GM18909 (cell line): Measurements from ENCODE around the gene CALML4.
"Not testable (repeated sequence)": the region's sequence is repeated elsewhere in the genome, so short reads cannot be mapped to it uniquely, and the experiment has no call there.

Experiments used
- ATAC-seq: cut with Tn5 transposase; IDR thresholded peaks from one replicate; pipeline ENCODE4 v1.9.1; 2021; ENCODE audit warnings: mild to moderate bottlenecking; ENCODE audit not compliant: unreplicated experiment, poor library complexity

CALML4 gene

GRCh38 chr15:68209272-68209671, 4.1 kb upstream of the CALML4 start:
- no peak for ATAC-seq

- no peak for ATAC-seq
Observed at GRCh38 chr15:68208636-68209240, 3.6 kb upstream of the CALML4 start.

- ATAC-seq, result no peak
Observed at GRCh38 chr15:68208136-68208535, 3.0 kb upstream of the CALML4 start.

- ATAC-seq, result no peak
Observed at GRCh38 chr15:68207176-68207935, 2.2 kb upstream of the CALML4 start.

- no peak for ATAC-seq
Observed at GRCh38 chr15:68206711-68207151, 1.6 kb upstream of the CALML4 start.

DNA sequence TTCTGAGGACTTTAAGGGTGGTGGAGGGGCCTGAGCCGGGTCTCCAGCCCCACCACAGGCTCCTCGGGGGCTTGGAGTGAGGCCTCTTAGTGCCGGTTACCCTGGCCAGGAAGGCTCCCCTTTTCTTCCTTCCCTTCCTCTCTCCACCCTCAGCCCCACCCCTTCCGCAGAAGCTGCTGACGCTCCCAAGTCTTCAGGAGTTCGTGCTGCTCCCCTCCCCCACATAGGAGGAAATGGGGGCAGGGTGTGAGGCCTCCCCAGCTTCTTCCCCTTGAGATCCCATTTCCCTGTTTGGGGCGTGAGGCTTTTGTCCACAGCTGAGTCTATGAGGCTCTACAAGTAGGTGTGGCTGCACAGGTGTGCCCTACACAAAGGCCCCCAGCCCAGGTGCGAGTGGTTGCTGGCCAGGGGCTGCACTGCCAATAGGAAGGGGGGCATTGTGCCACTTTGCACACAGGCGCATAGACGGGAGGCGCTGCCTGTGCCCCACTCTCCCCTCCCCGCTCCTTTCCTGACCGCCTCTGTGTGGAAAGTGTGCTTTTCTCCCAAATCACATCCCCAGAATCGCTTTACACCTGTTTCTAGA, 915 bp upstream of the CALML4 start:
- no peak for ATAC-seq

GRCh38 chr15:68205558-68205944, 419 bp upstream of the CALML4 start:
- no peak for ATAC-seq

GRCh38 chr15:68204361-68204760, 771 bp downstream of the CALML4 start:
- no peak for ATAC-seq

- ATAC-seq, result no peak
Observed at GRCh38 chr15:68203956-68204355, 1.2 kb downstream of the CALML4 start.

DNA sequence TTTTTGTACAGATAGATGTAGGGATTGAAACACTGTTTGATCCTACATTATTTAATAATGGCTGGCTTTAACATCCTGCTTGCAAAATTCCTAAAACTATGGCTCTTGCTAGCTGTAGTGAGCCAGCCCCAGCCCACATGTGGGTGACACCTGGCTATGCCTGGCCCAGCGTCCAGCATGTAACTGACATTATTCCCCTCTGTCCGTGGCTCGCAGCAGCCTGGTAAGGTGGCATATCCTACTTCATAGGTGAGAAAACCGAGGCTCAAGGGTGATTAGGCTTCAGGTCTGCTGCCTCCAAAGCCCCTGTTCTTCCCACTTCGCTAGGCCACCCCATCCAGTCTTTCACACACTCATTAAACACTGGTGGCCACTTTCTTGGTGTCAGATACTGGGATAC, 1.6 kb downstream of the CALML4 start:
- ATAC-seq, result no peak

DNA sequence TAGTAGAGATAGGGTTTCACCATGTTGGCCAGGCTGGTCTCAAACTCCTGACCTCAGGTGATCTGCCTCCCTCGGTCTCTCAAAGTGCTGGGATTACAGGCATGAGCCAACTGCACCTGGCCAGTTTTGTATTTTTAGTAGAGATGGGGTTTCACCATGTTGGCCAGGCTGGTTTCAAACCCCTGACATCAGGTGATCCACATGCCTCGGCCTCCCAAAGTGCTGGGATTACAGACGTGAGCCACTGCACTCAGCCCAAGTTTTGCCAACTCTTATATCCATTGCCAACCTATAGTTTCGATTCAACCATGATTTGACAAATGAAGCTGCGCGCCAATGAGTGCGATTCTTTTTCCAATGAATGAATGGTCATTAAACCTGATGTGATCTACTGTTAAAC, 2.1 kb downstream of the CALML4 start:
- ATAC-seq, result not testable (repeated sequence)

DNA sequence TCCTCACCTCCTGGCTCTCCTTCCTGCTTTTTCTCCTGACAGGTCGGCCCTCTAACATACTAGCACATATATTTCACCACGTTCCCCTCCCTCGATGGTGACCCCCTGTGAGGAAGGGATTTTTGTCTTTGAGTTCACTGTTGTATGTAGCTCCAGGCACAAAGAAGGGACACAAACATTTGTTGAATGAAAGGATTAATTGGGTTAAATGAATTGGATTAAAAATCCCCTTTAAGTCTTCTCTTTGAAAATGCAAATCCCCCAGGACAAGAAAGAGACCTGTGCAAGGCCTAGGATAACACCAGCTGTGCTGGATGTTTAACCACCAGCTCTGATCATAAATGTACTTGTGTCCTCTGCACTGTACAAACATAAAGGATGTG, 3.3 kb downstream of the CALML4 start:
- ATAC-seq, result no peak

DNA sequence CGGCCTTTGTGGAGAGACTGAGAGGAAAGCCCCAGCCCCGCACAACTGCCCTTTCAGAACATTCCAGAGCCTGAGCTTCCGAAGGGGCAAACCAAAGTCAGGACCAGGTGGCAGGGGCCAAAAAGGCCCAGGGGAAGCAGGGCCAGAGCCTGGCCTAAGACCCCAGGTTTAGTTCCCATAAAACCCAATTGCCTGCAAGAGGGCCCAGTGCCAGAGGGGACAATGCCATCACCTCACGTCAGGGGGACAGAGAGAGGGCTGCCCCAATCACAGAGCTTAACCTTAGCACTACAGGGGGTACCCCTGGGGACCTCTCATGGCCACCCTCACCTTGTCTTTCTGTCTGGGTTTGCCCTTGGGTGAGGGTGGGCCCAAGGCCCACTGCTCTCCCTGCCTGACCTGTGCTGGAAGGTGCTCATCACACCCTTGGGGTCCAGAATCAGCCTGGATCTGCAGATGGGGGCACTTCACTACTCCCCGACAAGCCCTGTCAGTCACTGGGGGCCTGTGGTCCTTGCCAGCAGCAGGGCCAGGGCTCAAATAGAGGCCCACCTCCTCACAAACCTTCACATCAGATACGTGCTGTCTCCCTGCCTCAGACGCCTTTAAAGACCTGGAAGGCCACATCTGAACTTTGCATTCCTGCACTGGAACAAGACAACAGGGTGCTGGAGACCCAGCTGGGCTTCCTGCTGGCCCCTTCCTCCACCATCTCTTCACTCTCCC, 3.8 kb downstream of the CALML4 start:
- ATAC-seq, result no peak

DNA sequence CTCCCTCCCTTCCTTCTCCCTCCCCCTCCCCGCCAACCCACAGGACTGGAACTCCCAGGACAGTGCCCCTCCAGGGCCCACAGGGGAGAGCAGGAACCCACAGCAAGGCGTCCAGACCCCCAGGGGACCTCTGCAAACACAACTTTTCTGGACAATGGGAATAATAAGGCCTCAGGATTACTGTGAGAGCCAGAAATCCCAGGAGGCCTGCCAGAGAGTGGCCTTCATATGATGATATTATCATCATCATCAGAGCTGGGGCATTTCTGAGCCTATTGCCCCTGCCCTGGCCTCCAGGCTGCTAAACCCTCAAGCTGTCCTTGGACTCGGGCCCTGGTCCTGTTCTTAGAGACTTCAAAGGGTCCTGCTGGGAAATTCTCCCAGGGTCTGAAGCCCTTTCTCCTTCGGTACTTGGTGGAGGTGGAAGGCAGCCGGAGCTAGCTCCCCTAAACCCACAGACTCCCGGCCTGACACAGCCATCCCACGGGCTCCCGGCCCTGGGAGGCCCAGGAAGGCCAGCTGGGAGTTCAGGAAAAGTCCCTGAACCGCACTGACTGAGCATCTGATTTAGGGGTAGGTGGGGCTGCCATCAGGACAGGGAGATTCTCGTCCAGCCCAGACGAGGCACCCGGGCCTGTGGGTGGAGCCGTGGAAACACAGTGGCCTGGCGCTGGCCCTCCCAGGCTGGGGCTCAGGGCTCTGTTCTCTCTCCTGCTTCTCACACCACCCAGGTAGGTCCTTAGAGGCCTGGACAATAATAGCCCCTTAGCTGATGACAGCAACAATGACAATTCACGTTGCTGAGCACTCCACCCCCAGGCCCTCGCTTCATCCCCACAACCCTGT, 4.9 kb downstream of the CALML4 start:
- ATAC-seq, result no peak

DNA sequence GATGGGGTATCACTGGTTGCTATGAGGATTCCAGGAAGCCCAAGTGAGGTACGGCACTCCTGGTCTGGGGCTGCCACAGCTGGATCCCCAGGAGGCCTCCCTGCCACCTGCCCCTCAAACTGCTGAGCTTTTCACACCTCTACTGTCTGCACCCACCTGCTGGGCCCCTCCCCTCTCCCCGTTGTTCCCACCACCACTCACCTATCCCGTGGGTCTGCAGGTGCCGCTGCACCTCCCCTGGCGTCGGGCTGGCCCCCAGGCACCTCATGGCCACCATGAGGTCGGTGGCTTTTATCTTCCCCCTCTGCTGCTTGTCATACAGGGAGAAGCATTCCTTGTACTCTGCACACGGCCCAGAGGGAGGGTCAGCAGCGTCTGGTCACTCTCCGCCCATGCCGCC, 5.8 kb downstream of the CALML4 start:
- no peak for ATAC-seq

GRCh38 chr15:68197661-68198437, 7.3 kb downstream of the CALML4 start:
- ATAC-seq, result no peak

GRCh38 chr15:68197170-68197492, 8.0 kb downstream of the CALML4 start:
- no peak for ATAC-seq

DNA sequence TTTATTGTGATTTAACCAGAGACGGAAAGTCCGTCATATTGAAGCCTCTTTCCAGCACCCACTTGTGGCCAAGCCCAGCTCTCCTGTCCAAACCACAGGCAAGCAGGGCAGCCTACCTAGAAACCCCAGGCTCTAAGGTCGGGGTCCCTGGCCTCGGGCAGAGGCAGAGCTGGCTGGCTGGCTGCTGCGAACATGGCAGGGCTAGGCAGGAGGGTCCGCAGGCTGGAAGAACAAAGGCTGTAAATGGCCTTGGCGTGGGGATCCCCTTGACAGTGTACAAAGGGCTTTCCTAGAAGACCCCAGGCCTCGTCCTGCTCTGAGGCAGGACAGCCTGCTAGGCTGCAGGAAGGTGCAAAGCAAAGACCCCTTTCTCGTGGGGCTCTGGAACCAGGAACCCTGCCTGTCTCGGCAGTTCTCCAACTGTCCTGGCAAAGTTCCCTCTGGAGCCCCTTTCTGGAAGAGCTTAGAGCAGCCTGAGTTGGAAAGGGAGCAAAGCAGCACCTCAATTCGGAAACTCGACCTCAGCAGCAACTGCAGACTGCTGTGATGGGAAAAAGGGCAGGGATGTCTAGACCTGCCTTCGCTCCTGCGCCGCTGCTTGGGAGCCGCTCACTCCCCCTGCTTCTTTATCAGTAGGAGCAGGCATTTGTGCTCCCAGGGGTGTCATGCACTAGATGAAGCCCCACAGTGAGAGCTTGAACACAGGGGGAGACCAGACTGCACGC, 8.5 kb downstream of the CALML4 start:
- no peak for ATAC-seq
